Liver (tissue), 9 donors: ENCODE data around the gene PDGFB. TPM values are rescaled to one million over a fixed set of nuclear protein-coding genes. Genes with fewer than 3 reads are reported as not detected.

ENCODE experiments used
- DNase-seq: peaks from one replicate; pipeline ENCODE4 v3.0.0-alpha.2; 2017; ENCODE audit warnings: low spot score
- H3K27ac ChIP-seq, 2 donors: one replicate each; pipeline ENCODE4 v1.7.0; 2013; ENCODE audit warnings: inconsistent platforms in 2 of 2, low read length in 2 of 2, control low read depth in 1 of 2, low read depth in 1 of 2, mild to moderate bottlenecking in 1 of 2
- H3K27me3 ChIP-seq, 4 donors: one replicate each; pipeline versions ENCODE4 v1.6.1 to v1.7.0; 2013; ENCODE audit warnings: low read length in 3 of 4, inconsistent platforms in 1 of 4, mild to moderate bottlenecking in 1 of 4, moderate library complexity in 1 of 4; ENCODE audit not compliant: control insufficient read depth in 4 of 4, insufficient read depth in 4 of 4
- H3K36me3 ChIP-seq, 4 donors: one replicate each; pipeline versions ENCODE4 v1.6.1 to v1.7.0; 2013; ENCODE audit warnings: low read length in 3 of 4, mild to moderate bottlenecking in 3 of 4, low read depth in 1 of 4, moderate library complexity in 1 of 4; ENCODE audit not compliant: control insufficient read depth in 4 of 4, insufficient read depth in 3 of 4
- H3K4me1 ChIP-seq, 4 donors: one replicate each; pipeline versions ENCODE4 v1.6.1 to v1.7.0; 2013; ENCODE audit warnings: low read length in 3 of 4, mild to moderate bottlenecking in 3 of 4, moderate library complexity in 1 of 4; ENCODE audit not compliant: control insufficient read depth in 4 of 4, insufficient read depth in 4 of 4
- H3K4me3 ChIP-seq, 3 donors: one replicate each; pipeline versions ENCODE4 v1.6.1 to v1.7.0; 2013; ENCODE audit warnings: low read length in 3 of 3, control low read depth in 1 of 3, low read depth in 1 of 3, mild to moderate bottlenecking in 1 of 3
- H3K9ac ChIP-seq, 2 donors: one replicate each; pipeline ENCODE4 v1.7.0; 2013; ENCODE audit warnings: low read length in 2 of 2, mild to moderate bottlenecking in 2 of 2, moderate library complexity in 2 of 2, control low read depth in 1 of 2, low read depth in 1 of 2
- H3K9me3 ChIP-seq, 4 donors: one replicate each; pipeline versions ENCODE4 v1.6.1 to v1.7.0; 2013; ENCODE audit warnings: low read length in 3 of 4; ENCODE audit not compliant: control insufficient read depth in 4 of 4
- EGR1 ChIP-seq, 2 donors: IDR thresholded peaks; 2 replicates each; pipeline ENCODE4 v1.6.1; 2016 to 2018; ENCODE audit warnings: antibody characterized with exemption in 2 of 2, low read depth in 2 of 2
- FOXA1 ChIP-seq: IDR thresholded peaks from 2 replicates; pipeline ENCODE4 v1.6.1; 2016; ENCODE audit warnings: antibody characterized with exemption
- FOXA2 ChIP-seq: IDR thresholded peaks from 2 replicates; pipeline ENCODE4 v1.6.1; 2016; ENCODE audit warnings: antibody characterized with exemption
- GABPA ChIP-seq, 2 donors: IDR thresholded peaks in 1 of 2; conservative IDR thresholded peaks in 1 of 2; 2 replicates each; pipeline ENCODE4 v1.6.1; 2016; ENCODE audit warnings: antibody characterized with exemption in 2 of 2, mild to moderate bottlenecking in 1 of 2, moderate library complexity in 1 of 2
- HNF4A ChIP-seq, 2 donors: conservative IDR thresholded peaks; 2 replicates each; pipeline ENCODE4 v1.6.1; 2016; ENCODE audit warnings: antibody characterized with exemption in 2 of 2, mild to moderate bottlenecking in 2 of 2
- HNF4G ChIP-seq: IDR thresholded peaks from 2 replicates; pipeline ENCODE4 v1.6.1; 2016; ENCODE audit warnings: antibody characterized with exemption
- JUND ChIP-seq, 2 donors: IDR thresholded peaks; 2 replicates each; pipeline ENCODE4 v1.6.1; 2016; ENCODE audit warnings: antibody characterized with exemption in 2 of 2
- NR2F2 ChIP-seq: IDR thresholded peaks from 2 replicates; pipeline ENCODE4 v1.6.1; 2016; ENCODE audit warnings: antibody characterized with exemption
- RAD21 ChIP-seq, 2 donors: IDR thresholded peaks; 2 replicates each; pipeline ENCODE4 v1.6.1; 2016; ENCODE audit warnings: antibody characterized with exemption in 2 of 2, mild to moderate bottlenecking in 2 of 2
- RXRA ChIP-seq, 2 donors: IDR thresholded peaks; 2 replicates each; pipeline ENCODE4 v1.6.1; 2017 to 2018; ENCODE audit warnings: antibody characterized with exemption in 2 of 2, mild to moderate bottlenecking in 1 of 2
- SP1 ChIP-seq: IDR thresholded peaks from 2 replicates; pipeline ENCODE4 v1.6.1; 2018; ENCODE audit warnings: antibody characterized with exemption, mild to moderate bottlenecking
- TAF1 ChIP-seq: conservative IDR thresholded peaks from 2 replicates; pipeline ENCODE4 v1.6.1; 2016; ENCODE audit warnings: antibody characterized with exemption, mild to moderate bottlenecking
- YY1 ChIP-seq: IDR thresholded peaks from 2 replicates; pipeline ENCODE4 v1.6.1; 2016; ENCODE audit warnings: antibody characterized with exemption, mild to moderate bottlenecking
- WGBS: extraction: QIAGEN DNeasy Blood & Tissue Kit; methylation state at CpG from one replicate; pipeline ENCODE4 v1.1.7; 2013; 5-methylcytosine and 5-hydroxymethylcytosine counted together
- polyA plus RNA-seq, 2 donors: library from polyadenylated mRNA; stranded (reverse) in 1 of 2; unstranded in 1 of 2; fragments of 200-250 nt in 1 of 2; fragments of >200 nt in 1 of 2; fragmentation: Nextera tagmentation in 1 of 2; extraction: Ambion mirVana in 1 of 2; gene quantifications; one replicate each; pipeline versions ENCODE4 v1.2.1 to v1.2.3, GENCODE V29; 2013 to 2015
- total RNA-seq, 2 donors: library from RNA; depleted of rRNA; stranded (reverse); fragments of >200 nt; gene quantifications; one replicate each; pipeline ENCODE4 v1.2.3, GENCODE V29; 2014
- TF ChIP-seq, protein P1 (sequence below): IDR thresholded peaks from 2 replicates; pipeline ENCODE4 v1.6.1; 2016; ENCODE audit warnings: antibody characterized with exemption
- TF ChIP-seq, protein P2 (sequence below): fragments of 150-350 bp; IDR thresholded peaks from 2 replicates; pipeline ENCODE4 v1.5.1; 2017; ENCODE audit warnings: improper control_type of control experiment, low read depth, low read length; ENCODE audit not compliant: missing input control
- TF ChIP-seq, protein P3 (sequence below): IDR thresholded peaks from 2 replicates; pipeline ENCODE4 v1.6.1; 2016; ENCODE audit warnings: antibody characterized with exemption, mild to moderate bottlenecking
- TF ChIP-seq, protein P4 (sequence below): IDR thresholded peaks from 2 replicates; pipeline ENCODE4 v1.6.1; 2016; ENCODE audit warnings: antibody characterized with exemption
- TF ChIP-seq, protein P5 (sequence below): IDR thresholded peaks from 2 replicates; pipeline ENCODE4 v1.6.1; 2016; ENCODE audit warnings: antibody characterized with exemption
- donor health status: healthy.
- donor health status: healthy.
- donor health status: healthy.
- donor health status: healthy.
- donor health status: healthy.

Gene PDGFB
- total and polyA plus RNA-seq, 4 donors = 0.25 to 4.5 (median 1.7) TPM

DNA sequence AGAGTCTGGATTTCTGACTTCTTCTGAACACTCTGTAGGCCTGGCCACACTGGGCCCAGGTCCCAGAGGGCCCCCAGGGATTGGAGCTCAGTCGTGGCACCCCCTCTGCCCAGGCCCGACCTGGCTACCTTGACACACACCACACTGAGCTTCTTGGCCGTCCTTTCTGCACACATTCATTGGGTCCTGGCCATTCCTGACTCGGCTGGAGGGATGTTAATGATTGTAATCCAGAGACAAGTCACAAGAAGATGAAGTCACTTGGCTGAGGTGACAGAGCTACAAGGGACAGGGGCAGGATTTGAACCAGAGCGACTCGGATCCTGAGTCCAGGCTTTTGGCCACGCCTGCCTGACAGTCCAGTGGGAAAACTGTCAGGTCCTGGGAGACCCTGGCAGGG lies 23.9 kb upstream of the PDGFB start:
- Histone ChIP-seq H3K4me3 (no peak overlapping the region), H3K27me3 (no peaks in the 10 kb centered on the region), H3K9me3 (no peaks in the 10 kb centered on the region), H3K4me1 (no peaks in the 10 kb centered on the region), H3K36me3 (no peaks in the 10 kb centered on the region), H3K27ac (no peak overlapping the region), H3K9ac (no peak overlapping the region)
- no peak for DNase-seq
- TF ChIP-seq JUND (IDR thresholded peaks at IDR 0.05) = no peak
- TF ChIP-seq, protein P1, sequence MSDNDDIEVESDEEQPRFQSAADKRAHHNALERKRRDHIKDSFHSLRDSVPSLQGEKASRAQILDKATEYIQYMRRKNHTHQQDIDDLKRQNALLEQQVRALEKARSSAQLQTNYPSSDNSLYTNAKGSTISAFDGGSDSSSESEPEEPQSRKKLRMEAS = no peak
- TF ChIP-seq RXRA (IDR thresholded peaks at IDR 0.05) = no peak
- no peak for TF ChIP-seq NR2F2
- no peak for TF ChIP-seq SP1
- TF ChIP-seq, protein P2, sequence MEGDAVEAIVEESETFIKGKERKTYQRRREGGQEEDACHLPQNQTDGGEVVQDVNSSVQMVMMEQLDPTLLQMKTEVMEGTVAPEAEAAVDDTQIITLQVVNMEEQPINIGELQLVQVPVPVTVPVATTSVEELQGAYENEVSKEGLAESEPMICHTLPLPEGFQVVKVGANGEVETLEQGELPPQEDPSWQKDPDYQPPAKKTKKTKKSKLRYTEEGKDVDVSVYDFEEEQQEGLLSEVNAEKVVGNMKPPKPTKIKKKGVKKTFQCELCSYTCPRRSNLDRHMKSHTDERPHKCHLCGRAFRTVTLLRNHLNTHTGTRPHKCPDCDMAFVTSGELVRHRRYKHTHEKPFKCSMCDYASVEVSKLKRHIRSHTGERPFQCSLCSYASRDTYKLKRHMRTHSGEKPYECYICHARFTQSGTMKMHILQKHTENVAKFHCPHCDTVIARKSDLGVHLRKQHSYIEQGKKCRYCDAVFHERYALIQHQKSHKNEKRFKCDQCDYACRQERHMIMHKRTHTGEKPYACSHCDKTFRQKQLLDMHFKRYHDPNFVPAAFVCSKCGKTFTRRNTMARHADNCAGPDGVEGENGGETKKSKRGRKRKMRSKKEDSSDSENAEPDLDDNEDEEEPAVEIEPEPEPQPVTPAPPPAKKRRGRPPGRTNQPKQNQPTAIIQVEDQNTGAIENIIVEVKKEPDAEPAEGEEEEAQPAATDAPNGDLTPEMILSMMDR = no peak
- TF ChIP-seq GABPA (IDR thresholded peaks at IDR 0.05 in 1 of 2, conservative IDR thresholded peaks at IDR 0.05 in 1 of 2) = no peak
- no peak for TF ChIP-seq EGR1 (IDR thresholded peaks at IDR 0.05; ENCODE audit: low read depth in 2 of 2)
- no peak for TF ChIP-seq HNF4A (conservative IDR thresholded peaks at IDR 0.05)
- TF ChIP-seq YY1 = no peak
- TF ChIP-seq, protein P3, sequence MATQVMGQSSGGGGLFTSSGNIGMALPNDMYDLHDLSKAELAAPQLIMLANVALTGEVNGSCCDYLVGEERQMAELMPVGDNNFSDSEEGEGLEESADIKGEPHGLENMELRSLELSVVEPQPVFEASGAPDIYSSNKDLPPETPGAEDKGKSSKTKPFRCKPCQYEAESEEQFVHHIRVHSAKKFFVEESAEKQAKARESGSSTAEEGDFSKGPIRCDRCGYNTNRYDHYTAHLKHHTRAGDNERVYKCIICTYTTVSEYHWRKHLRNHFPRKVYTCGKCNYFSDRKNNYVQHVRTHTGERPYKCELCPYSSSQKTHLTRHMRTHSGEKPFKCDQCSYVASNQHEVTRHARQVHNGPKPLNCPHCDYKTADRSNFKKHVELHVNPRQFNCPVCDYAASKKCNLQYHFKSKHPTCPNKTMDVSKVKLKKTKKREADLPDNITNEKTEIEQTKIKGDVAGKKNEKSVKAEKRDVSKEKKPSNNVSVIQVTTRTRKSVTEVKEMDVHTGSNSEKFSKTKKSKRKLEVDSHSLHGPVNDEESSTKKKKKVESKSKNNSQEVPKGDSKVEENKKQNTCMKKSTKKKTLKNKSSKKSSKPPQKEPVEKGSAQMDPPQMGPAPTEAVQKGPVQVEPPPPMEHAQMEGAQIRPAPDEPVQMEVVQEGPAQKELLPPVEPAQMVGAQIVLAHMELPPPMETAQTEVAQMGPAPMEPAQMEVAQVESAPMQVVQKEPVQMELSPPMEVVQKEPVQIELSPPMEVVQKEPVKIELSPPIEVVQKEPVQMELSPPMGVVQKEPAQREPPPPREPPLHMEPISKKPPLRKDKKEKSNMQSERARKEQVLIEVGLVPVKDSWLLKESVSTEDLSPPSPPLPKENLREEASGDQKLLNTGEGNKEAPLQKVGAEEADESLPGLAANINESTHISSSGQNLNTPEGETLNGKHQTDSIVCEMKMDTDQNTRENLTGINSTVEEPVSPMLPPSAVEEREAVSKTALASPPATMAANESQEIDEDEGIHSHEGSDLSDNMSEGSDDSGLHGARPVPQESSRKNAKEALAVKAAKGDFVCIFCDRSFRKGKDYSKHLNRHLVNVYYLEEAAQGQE = no peak
- no peak for TF ChIP-seq TAF1
- TF ChIP-seq RAD21 (IDR thresholded peaks at IDR 0.05) = no peak
- TF ChIP-seq FOXA1 = no peak
- TF ChIP-seq, protein P4, sequence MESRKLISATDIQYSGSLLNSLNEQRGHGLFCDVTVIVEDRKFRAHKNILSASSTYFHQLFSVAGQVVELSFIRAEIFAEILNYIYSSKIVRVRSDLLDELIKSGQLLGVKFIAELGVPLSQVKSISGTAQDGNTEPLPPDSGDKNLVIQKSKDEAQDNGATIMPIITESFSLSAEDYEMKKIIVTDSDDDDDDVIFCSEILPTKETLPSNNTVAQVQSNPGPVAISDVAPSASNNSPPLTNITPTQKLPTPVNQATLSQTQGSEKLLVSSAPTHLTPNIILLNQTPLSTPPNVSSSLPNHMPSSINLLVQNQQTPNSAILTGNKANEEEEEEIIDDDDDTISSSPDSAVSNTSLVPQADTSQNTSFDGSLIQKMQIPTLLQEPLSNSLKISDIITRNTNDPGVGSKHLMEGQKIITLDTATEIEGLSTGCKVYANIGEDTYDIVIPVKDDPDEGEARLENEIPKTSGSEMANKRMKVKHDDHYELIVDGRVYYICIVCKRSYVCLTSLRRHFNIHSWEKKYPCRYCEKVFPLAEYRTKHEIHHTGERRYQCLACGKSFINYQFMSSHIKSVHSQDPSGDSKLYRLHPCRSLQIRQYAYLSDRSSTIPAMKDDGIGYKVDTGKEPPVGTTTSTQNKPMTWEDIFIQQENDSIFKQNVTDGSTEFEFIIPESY = no peak
- TF ChIP-seq HNF4G = no peak
- no peak for TF ChIP-seq FOXA2
- TF ChIP-seq, protein P5, sequence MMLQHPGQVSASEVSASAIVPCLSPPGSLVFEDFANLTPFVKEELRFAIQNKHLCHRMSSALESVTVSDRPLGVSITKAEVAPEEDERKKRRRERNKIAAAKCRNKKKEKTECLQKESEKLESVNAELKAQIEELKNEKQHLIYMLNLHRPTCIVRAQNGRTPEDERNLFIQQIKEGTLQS = no peak
- WGBS = 88% methylated on average over 7 of the region's 7 CpGs
